ENCODE results near the gene RPL7A.
"Not testable (repeated sequence)": the region's sequence is repeated elsewhere in the genome, so short reads cannot be mapped to it uniquely, and the experiment has no call there.

Gene RPL7A

GRCh38 chr9:133329306-133330156, 18.5 kb upstream of the RPL7A start:
- DNase-seq: not testable (repeated sequence)

GRCh38 chr9:133331221-133331620, 16.8 kb upstream of the RPL7A start:
- DNase-seq: no peak

- DNase-seq: no peak
These were observed 16.2 kb upstream of the RPL7A start for GRCh38 chr9:133331641-133332380.

- DNase-seq: no peak
These were observed 15.7 kb upstream of the RPL7A start for GRCh38 chr9:133332381-133332730.

- DNase-seq: no peak
These were observed 15.0 kb upstream of the RPL7A start for GRCh38 chr9:133333011-133333410.

GRCh38 chr9:133333566-133333965, 14.5 kb upstream of the RPL7A start:
- DNase-seq: no peak

- no peak for DNase-seq
These were observed 13.9 kb upstream of the RPL7A start for GRCh38 chr9:133334161-133334560.

- DNase-seq: not testable (repeated sequence)
These were observed 13.1 kb upstream of the RPL7A start for GRCh38 chr9:133334888-133335287.

- peak; percentile 72 for DNase-seq
These were observed 11.8 kb upstream of the RPL7A start, which contains the start of gene SURF6 for GRCh38 chr9:133335924-133336811. Gene SURF6, minus strand, starts transcription at chr9:133336188. Its CDS starts 56 bp downstream, at chr9:133336132.

GRCh38 chr9:133339641-133340040, 8.4 kb upstream of the RPL7A start:
- no peak for DNase-seq

- no peak for DNase-seq
These were observed 7.8 kb upstream of the RPL7A start for GRCh38 chr9:133340256-133340655.

GRCh38 chr9:133340916-133341315, 7.1 kb upstream of the RPL7A start:
- DNase-seq: no peak

GRCh38 chr9:133341369-133342068, 6.5 kb upstream of the RPL7A start:
- no peak for DNase-seq

GRCh38 chr9:133342069-133342406, 6.0 kb upstream of the RPL7A start:
- no peak for DNase-seq

GRCh38 chr9:133342570-133342969, 5.4 kb upstream of the RPL7A start:
- no peak for DNase-seq

GRCh38 chr9:133344071-133344470, 3.9 kb upstream of the RPL7A start:
- no peak for DNase-seq

- DNase-seq: no peak
These were observed 3.0 kb upstream of the RPL7A start for GRCh38 chr9:133344979-133345378.

GRCh38 chr9:133345596-133345995, 2.4 kb upstream of the RPL7A start:
- no peak for DNase-seq

- DNase-seq: no peak
These were observed 1.8 kb upstream of the RPL7A start for GRCh38 chr9:133346021-133346785.

- DNase-seq: no peak
These were observed 468 bp upstream of the RPL7A start for GRCh38 chr9:133347515-133347984.

- no peak for DNase-seq
These were observed 928 bp downstream of the RPL7A start for GRCh38 chr9:133348718-133349573.

Data from amniotic stem cell (primary cell).